Rectal smooth muscle tissue (tissue), 1 donor: ENCODE data around the gene TBX2.

ENCODE experiments used
- H3K27ac ChIP-seq: one replicate; pipeline ENCODE4 v1.7.0; 2013; ENCODE audit warnings: low read depth, low read length, inconsistent platforms
- H3K27me3 ChIP-seq: one replicate; pipeline ENCODE4 v1.7.0; 2013; ENCODE audit warnings: low read length; ENCODE audit not compliant: control insufficient read depth, insufficient read depth
- H3K36me3 ChIP-seq: one replicate; pipeline ENCODE4 v1.7.0; 2013; ENCODE audit warnings: low read length; ENCODE audit not compliant: control insufficient read depth, insufficient read depth
- H3K4me1 ChIP-seq: one replicate; pipeline ENCODE4 v1.7.0; 2013; ENCODE audit warnings: low read length; ENCODE audit not compliant: control insufficient read depth, insufficient read depth
- H3K4me3 ChIP-seq: one replicate; pipeline ENCODE4 v1.7.0; 2013; ENCODE audit warnings: low read length
- H3K9ac ChIP-seq: one replicate; pipeline ENCODE4 v1.7.0; 2013; ENCODE audit warnings: low read length

Gene TBX2

DNA sequence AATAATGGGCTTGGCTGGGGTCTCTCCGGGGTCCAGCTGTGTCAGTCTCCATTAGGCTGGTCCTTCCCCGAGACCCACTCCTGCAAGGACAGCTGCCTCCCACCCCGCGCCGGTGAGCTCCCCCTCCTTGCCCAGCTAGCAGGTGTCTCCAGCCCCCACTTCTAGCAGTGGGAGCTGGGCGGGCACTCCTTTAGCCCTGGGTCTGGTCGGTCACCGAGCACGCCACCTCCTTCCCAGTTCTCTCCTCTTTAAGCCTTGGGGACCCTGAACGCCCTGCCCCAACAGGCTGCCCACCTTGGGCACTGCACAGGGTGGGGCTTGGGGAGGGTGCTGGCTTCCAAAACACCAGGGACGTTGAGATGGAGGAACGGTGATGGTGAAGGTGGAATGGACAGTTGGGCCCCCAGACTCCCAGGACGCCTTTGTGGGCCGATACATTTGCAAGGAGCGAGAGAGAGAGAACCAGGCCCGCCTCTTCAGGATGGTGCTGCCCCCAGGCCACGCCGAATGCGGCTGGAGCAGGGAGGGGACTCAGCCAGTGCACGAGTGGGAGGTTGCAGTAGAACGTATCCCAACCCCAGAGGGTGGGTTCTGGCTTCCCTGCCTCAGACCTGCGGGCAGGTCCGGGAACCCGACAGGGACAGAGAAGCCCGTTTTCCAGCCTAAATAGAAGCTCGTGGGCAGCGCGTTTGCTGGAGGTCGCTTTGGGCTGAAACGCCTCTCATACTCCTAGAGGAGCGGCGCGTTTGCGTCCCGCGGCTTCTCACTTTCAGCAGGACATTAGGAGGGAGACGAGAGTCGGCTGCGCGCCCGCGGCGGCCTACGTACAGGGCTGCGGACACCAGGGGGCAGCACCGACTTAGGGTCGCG is 10.7 kb downstream of the TBX2 start:
- Histone ChIP-seq H3K9ac (no peak overlapping the region), H3K4me3 (peak overlapping the region; percentile 32), H3K36me3 (no peaks in the 10 kb centered on the region), H3K4me1 (peaks cover 2% of the 10 kb centered on the region), H3K27me3 (peaks cover 52% of the 10 kb centered on the region), H3K27ac (no peak overlapping the region)

DNA sequence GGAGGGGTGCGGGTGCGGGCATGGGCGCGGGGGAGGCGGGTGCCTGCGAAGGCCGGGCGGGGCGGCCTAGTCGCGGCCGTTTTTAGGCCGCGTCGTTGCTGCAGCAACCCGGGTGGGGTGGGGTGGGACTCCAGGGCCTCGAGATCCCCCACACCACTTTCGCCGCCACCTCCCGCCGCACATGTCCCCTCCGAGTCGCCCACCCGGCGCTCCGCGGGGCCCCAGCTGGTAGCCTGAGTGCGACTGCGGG is 11.3 kb downstream of the TBX2 start:
- H3K27ac ChIP-seq: no peak overlapping the region
- H3K4me3 ChIP-seq: peak overlapping the region; percentile 67
- peaks cover 2% of the 10 kb centered on the region for H3K4me1 ChIP-seq
- no peak overlapping the region for H3K9ac ChIP-seq
- peaks cover 47% of the 10 kb centered on the region for H3K27me3 ChIP-seq
- H3K36me3 ChIP-seq: no peaks in the 10 kb centered on the region

DNA sequence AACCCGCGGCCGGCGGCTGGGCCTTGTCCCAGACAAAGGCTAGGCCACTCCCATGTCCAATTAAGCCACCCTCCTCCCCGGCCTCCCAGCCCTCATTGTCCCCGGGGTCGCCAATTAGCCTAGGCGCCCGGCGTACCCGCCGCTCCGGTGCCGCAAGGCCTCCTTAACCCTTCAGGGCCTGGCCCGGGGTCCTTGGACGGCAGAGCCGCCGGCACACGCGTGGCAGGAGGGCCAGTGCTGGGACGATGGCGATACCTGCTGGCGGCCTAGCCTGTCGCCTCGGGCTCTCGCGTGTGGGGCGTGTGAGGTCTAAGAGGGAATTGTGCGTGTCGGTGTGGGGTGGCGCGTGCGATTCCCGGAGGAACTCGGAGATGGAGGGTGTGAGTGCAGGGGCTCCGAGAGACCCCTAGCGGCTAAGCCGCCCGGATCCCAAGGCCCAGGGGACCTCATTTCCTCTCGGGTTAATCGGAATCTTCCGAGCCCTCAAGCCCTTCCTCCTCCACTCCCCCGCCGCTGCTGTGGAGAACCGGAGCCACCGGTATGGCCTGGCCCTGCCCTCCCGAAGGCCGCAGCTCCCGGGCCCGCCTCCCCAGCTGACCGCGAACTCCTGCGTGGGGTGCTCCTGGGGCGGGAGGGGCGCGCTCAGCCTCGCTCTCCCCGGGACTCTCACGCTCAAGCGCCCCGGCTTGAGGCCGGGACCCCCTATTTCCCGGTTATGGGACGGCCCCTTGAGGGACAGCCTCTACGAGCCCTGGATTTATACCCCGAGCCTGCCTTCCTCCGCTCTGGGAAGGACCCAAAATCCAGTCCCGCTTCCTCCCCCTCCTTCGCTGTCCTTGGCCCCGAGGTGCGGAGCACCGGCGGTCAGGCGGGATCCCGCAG is 11.9 kb downstream of the TBX2 start:
- Histone ChIP-seq H3K27me3 (peaks cover 42% of the 10 kb centered on the region), H3K4me3 (peak overlapping the region; percentile 67), H3K27ac (peak overlapping the region; percentile 35), H3K36me3 (no peaks in the 10 kb centered on the region), H3K9ac (no peak overlapping the region), H3K4me1 (peaks cover 2% of the 10 kb centered on the region)

DNA sequence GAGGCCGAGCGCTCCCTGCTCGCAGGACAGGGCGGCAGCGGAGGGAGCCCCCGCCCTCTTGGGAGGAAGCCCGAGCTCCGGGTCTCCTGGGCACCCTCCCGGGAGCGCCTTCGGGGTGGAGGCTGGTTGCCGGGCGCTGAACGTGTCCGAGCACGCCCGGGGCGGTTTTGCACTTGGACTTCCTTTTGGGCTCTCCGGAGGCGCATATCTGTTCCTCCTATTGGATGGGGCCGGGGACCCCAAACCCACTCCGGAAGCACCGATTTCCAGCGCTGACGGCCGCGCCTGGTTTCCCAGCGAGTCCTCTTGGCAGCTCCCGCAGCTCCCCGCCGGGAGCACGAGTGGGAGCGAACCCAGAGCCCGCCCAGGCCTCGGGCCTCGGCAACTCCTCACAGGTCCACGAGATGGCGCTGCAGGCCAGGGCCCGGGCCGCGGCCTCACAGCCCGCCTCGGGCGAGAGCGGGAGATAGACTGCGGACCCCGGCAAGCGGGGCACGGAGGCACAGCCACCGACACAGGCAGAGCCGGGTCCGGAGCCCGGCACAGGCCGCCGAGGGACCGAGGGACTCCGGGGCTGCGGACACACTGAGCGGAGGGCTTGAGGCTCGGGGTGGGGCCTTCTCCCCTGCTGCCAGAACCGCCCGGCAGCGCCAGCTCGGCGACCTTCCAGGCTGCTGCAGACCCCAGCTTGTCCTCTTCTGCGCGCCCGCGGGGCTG is 12.7 kb downstream of the TBX2 start:
- Histone ChIP-seq H3K4me3 (peak overlapping the region; percentile 67), H3K36me3 (no peaks in the 10 kb centered on the region), H3K9ac (no peak overlapping the region), H3K4me1 (peaks cover 2% of the 10 kb centered on the region), H3K27me3 (peaks cover 41% of the 10 kb centered on the region), H3K27ac (no peak overlapping the region)

- Histone ChIP-seq H3K36me3 (no peaks in the 10 kb centered on the region), H3K4me1 (peaks cover 2% of the 10 kb centered on the region), H3K4me3 (peak overlapping the region; percentile 67), H3K27me3 (peaks cover 35% of the 10 kb centered on the region), H3K27ac (no peak overlapping the region), H3K9ac (no peak overlapping the region)
Observed at GRCh38 chr17:61412860-61413660, 13.4 kb downstream of the TBX2 start.

DNA sequence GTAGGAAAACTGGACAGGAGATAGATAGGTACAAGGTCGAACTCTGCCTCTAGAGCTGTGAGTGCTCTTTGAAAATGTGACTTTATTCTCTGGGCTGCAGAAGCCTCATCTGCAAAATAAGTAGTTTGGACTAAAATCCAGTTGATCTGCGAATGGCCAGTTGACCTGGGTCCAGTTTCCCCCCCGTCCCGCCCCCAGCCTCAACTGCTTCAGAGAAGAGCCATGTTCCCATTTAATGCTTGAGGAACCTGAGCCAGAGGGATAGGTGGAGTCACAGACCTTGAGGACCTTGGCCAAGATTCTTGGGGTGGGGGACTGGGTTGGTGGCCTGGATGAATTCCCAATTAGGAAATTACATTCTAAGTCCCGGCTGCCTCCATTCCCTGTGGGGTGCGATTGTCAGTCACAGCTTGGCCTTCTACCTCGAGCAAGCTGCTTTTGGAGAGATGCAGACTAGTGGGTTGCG is 14.1 kb downstream of the TBX2 start:
- Histone ChIP-seq H3K36me3 (no peaks in the 10 kb centered on the region), H3K27me3 (peaks cover 28% of the 10 kb centered on the region), H3K27ac (no peak overlapping the region), H3K9ac (no peak overlapping the region), H3K4me1 (peaks cover 2% of the 10 kb centered on the region), H3K4me3 (no peak overlapping the region)

GRCh38 chr17:61414141-61414935 is 14.7 kb downstream of the TBX2 start:
- no peaks in the 10 kb centered on the region for H3K36me3 ChIP-seq
- peaks cover 2% of the 10 kb centered on the region for H3K4me1 ChIP-seq
- no peak overlapping the region for H3K9ac ChIP-seq
- peaks cover 26% of the 10 kb centered on the region for H3K27me3 ChIP-seq
- H3K4me3 ChIP-seq: no peak overlapping the region
- H3K27ac ChIP-seq: no peak overlapping the region

GRCh38 chr17:61414936-61415251 is 15.3 kb downstream of the TBX2 start:
- peaks cover 24% of the 10 kb centered on the region for H3K27me3 ChIP-seq
- no peak overlapping the region for H3K4me3 ChIP-seq
- H3K36me3 ChIP-seq: no peaks in the 10 kb centered on the region
- H3K4me1 ChIP-seq: peaks cover 2% of the 10 kb centered on the region
- H3K27ac ChIP-seq: no peak overlapping the region
- no peak overlapping the region for H3K9ac ChIP-seq

- Histone ChIP-seq H3K4me3 (no peak overlapping the region), H3K27me3 (peaks cover 17% of the 10 kb centered on the region), H3K9ac (no peak overlapping the region), H3K4me1 (peaks cover 2% of the 10 kb centered on the region), H3K27ac (no peak overlapping the region), H3K36me3 (no peaks in the 10 kb centered on the region)
Observed at GRCh38 chr17:61415374-61416210, 15.9 kb downstream of the TBX2 start.

DNA sequence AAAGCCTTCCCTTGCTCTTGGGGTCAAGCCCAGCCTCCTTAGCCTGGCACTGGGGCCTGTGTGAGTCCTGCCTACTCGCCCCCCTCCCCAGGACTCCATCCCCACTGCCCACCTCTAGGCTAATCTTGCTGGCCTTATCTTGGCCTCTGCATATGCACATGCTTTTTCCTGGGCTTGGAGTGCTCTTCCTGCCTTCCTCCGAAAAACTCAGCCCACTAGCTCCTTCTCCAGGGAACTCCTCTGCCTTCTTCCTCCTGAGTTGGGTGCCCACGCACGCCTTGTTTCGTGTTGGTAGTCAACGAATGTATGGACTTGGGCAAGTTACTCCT is 16.5 kb downstream of the TBX2 start:
- no peak overlapping the region for H3K27ac ChIP-seq
- H3K27me3 ChIP-seq: peaks cover 14% of the 10 kb centered on the region
- no peak overlapping the region for H3K4me3 ChIP-seq

More for the DNA sequence above, 16.5 kb downstream of the TBX2 start:
- peaks cover 2% of the 10 kb centered on the region for H3K4me1 ChIP-seq
- H3K36me3 ChIP-seq: no peaks in the 10 kb centered on the region
- H3K9ac ChIP-seq: no peak overlapping the region
